ENCODE data around the gene ZCCHC7.

DNA sequence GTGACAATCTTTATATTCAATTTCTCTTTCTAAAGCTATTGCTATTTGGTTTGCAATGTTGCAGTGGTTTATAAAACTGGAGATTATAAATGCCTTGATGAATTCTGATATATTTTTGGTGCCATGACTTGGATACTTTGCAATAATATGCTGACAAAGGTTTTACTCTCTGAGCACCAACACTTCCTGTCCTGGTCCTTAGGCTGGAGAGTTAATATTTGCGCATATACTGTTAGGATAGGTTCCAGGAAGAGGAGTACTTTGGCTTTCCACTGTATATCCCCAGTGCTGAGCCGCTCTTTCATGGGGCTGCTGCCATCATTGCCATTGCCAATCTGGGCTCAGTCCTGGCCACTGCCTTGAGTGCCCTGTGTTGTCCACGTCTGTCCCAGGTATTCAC lies 139.6 kb downstream of the ZCCHC7 start:
- TF ChIP-seq POLR2AphosphoS5 (IDR thresholded peaks at IDR 0.05; ENCODE audit: low read depth, low read length), result no peak
- TF ChIP-seq, protein P1, sequence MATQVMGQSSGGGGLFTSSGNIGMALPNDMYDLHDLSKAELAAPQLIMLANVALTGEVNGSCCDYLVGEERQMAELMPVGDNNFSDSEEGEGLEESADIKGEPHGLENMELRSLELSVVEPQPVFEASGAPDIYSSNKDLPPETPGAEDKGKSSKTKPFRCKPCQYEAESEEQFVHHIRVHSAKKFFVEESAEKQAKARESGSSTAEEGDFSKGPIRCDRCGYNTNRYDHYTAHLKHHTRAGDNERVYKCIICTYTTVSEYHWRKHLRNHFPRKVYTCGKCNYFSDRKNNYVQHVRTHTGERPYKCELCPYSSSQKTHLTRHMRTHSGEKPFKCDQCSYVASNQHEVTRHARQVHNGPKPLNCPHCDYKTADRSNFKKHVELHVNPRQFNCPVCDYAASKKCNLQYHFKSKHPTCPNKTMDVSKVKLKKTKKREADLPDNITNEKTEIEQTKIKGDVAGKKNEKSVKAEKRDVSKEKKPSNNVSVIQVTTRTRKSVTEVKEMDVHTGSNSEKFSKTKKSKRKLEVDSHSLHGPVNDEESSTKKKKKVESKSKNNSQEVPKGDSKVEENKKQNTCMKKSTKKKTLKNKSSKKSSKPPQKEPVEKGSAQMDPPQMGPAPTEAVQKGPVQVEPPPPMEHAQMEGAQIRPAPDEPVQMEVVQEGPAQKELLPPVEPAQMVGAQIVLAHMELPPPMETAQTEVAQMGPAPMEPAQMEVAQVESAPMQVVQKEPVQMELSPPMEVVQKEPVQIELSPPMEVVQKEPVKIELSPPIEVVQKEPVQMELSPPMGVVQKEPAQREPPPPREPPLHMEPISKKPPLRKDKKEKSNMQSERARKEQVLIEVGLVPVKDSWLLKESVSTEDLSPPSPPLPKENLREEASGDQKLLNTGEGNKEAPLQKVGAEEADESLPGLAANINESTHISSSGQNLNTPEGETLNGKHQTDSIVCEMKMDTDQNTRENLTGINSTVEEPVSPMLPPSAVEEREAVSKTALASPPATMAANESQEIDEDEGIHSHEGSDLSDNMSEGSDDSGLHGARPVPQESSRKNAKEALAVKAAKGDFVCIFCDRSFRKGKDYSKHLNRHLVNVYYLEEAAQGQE (IDR thresholded peaks at IDR 0.05; ENCODE audit: insufficient read depth in 1 of 2, low read depth in 2 of 2, low read length in 2 of 2), result no peak
- TF ChIP-seq TAF1 (IDR thresholded peaks at IDR 0.05; ENCODE audit: borderline replicate concordance, insufficient read depth, low read length), result no peak
- TF ChIP-seq SIN3A (IDR thresholded peaks at IDR 0.05; ENCODE audit: borderline replicate concordance, insufficient read depth, low read length), result no peak

Measured in PFSK-1 (cell line).